Smooth muscle cell (in vitro differentiated cells): ENCODE results near the gene GSG1L. TPM values are rescaled to one million over a fixed set of nuclear protein-coding genes. Genes with fewer than 3 reads are reported as not detected.

ENCODE experiments used
- DNase-seq: peaks from one replicate; lab custom pipeline; 2025; ENCODE audit not compliant: unreplicated experiment; lab: John Stamatoyannopoulos, UW
- H2AFZ ChIP-seq: fragments of 200-600 bp; sonication (generic); 2 replicates; pipeline ENCODE4 v1.6.0; 2016; ENCODE audit warnings: antibody characterized with exemption, low read depth, mild to moderate bottlenecking
- H3F3A ChIP-seq: fragments of 200-600 bp; sonication (generic); 2 replicates; pipeline ENCODE4 v1.6.0; 2017; ENCODE audit warnings: antibody characterized with exemption, low read depth
- H3K27ac ChIP-seq: fragments of 200-600 bp; sonication (generic); 2 replicates; pipeline ENCODE4 v1.5.1; 2016; ENCODE audit warnings: low read depth, mild to moderate bottlenecking
- H3K27me3 ChIP-seq: fragments of 200-600 bp; sonication (generic); 2 replicates; pipeline ENCODE4 v1.6.1; 2016; ENCODE audit warnings: low read depth, mild to moderate bottlenecking
- H3K36me3 ChIP-seq: fragments of 200-600 bp; sonication (generic); 2 replicates; pipeline ENCODE4 v1.5.1; 2016; ENCODE audit warnings: low read depth
- H3K4me1 ChIP-seq: fragments of 200-600 bp; sonication (generic); 2 replicates; pipeline ENCODE4 v1.5.1; 2016; ENCODE audit warnings: low read depth
- H3K4me2 ChIP-seq: fragments of 200-600 bp; sonication (generic); 2 replicates; pipeline ENCODE4 v1.6.0; 2016; ENCODE audit warnings: mild to moderate bottlenecking
- H3K4me3 ChIP-seq: fragments of 200-600 bp; sonication (generic); 2 replicates; pipeline ENCODE4 v1.5.1; 2016; ENCODE audit warnings: mild to moderate bottlenecking
- H3K79me2 ChIP-seq: fragments of 200-600 bp; sonication (generic); 2 replicates; pipeline ENCODE4 v1.6.0; 2016; ENCODE audit warnings: low read depth, mild to moderate bottlenecking
- H3K9ac ChIP-seq: fragments of 200-600 bp; sonication (generic); 2 replicates; pipeline ENCODE4 v1.6.0; 2016; ENCODE audit warnings: low read depth
- H3K9me3 ChIP-seq: fragments of 200-600 bp; sonication (generic); replicated peaks from 2 replicates; pipeline ENCODE4 v1.5.1; 2016; ENCODE audit warnings: low read depth
- H4K20me1 ChIP-seq: fragments of 200-600 bp; sonication (generic); 2 replicates; pipeline ENCODE4 v1.6.0; 2016; ENCODE audit warnings: low read depth
- CTCF ChIP-seq: fragments of 200-600 bp; sonication (generic); IDR thresholded peaks from 2 replicates; pipeline ENCODE4 v1.5.1; 2017; ENCODE audit warnings: borderline replicate concordance, mild to moderate bottlenecking, antibody characterized with exemption; ENCODE audit not compliant: insufficient read depth, poor library complexity, severe bottlenecking
- WGBS: methylation state at CpG from one replicate; pipeline ENCODE4 v1.1.7; 2016; ENCODE audit warnings: low lambda C conversion rate; 5-methylcytosine and 5-hydroxymethylcytosine counted together
- polyA plus RNA-seq: library from polyadenylated mRNA; unstranded; fragments of >200 nt; fragmentation: Nextera tagmentation; extraction: Ambion mirVana; gene quantifications from 2 replicates; pipeline ENCODE4 v1.2.1, GENCODE V29; 2016
- total RNA-seq: library from RNA; depleted of rRNA; stranded (reverse); fragments of >200 nt; gene quantifications from 2 replicates; pipeline ENCODE4 v1.2.3, GENCODE V29; 2014

GSG1L gene
- total and polyA plus RNA-seq, 2 experiments from 2014 or later: 0.31 TPM; not detected in 1

GRCh38 chr16:28106467-28107215, 43.1 kb upstream of the GSG1L start:
- peaks cover 24% of the 10 kb centered on the region for H3K36me3 ChIP-seq
- WGBS: 91% methylated on average over 5 of the region's 5 CpGs

GRCh38 chr16:28105954-28106353, 42.4 kb upstream of the GSG1L start:
- H3K27me3 ChIP-seq: no peaks in the 10 kb centered on the region
- H3K9ac ChIP-seq: no peak overlapping the region
- no peak for TF ChIP-seq CTCF
- H3K4me2 ChIP-seq: no peak overlapping the region
- WGBS: 94% methylated on average over 7 of the region's 7 CpGs
- H3K4me1 ChIP-seq: no peaks in the 10 kb centered on the region
- H3F3A ChIP-seq: no peaks in the 10 kb centered on the region
- no peak for DNase-seq
- H4K20me1 ChIP-seq: peaks cover 19% of the 10 kb centered on the region
- no peaks in the 10 kb centered on the region for H3K79me2 ChIP-seq
- no peak overlapping the region for H2AFZ ChIP-seq
- no peaks in the 10 kb centered on the region for H3K9me3 ChIP-seq
- no peak overlapping the region for H3K27ac ChIP-seq
- H3K36me3 ChIP-seq: peaks cover 24% of the 10 kb centered on the region
- H3K4me3 ChIP-seq: no peak overlapping the region

More at GRCh38 chr16:28106467-28107215, 43.1 kb upstream of the GSG1L start:
- no peaks in the 10 kb centered on the region for H3K79me2 ChIP-seq
- H2AFZ ChIP-seq: no peak overlapping the region
- H3F3A ChIP-seq: no peaks in the 10 kb centered on the region
- TF ChIP-seq CTCF: no peak
- peaks cover 19% of the 10 kb centered on the region for H4K20me1 ChIP-seq
- H3K9me3 ChIP-seq: no peaks in the 10 kb centered on the region
- H3K9ac ChIP-seq: no peak overlapping the region
- no peak for DNase-seq
- H3K27ac ChIP-seq: no peak overlapping the region
- no peak overlapping the region for H3K4me3 ChIP-seq
- no peak overlapping the region for H3K4me2 ChIP-seq
- H3K4me1 ChIP-seq: no peaks in the 10 kb centered on the region
- no peaks in the 10 kb centered on the region for H3K27me3 ChIP-seq

GRCh38 chr16:28105297-28105696, 41.8 kb upstream of the GSG1L start:
- H2AFZ ChIP-seq: no peak overlapping the region
- no peaks in the 10 kb centered on the region for H3K79me2 ChIP-seq
- no peak overlapping the region for H3K9ac ChIP-seq
- no peaks in the 10 kb centered on the region for H3F3A ChIP-seq
- H3K4me2 ChIP-seq: no peak overlapping the region
- 97% methylated on average over 3 of the region's 3 CpGs for WGBS
- peaks cover 24% of the 10 kb centered on the region for H3K36me3 ChIP-seq
- peaks cover 19% of the 10 kb centered on the region for H4K20me1 ChIP-seq
- no peaks in the 10 kb centered on the region for H3K27me3 ChIP-seq
- no peaks in the 10 kb centered on the region for H3K9me3 ChIP-seq
- H3K27ac ChIP-seq: no peak overlapping the region
- no peak for TF ChIP-seq CTCF
- no peak for DNase-seq
- H3K4me3 ChIP-seq: no peak overlapping the region
- H3K4me1 ChIP-seq: no peaks in the 10 kb centered on the region

GRCh38 chr16:28104404-28104803, 40.9 kb upstream of the GSG1L start:
- no peak overlapping the region for H3K4me3 ChIP-seq
- H3K9me3 ChIP-seq: no peaks in the 10 kb centered on the region
- H3K9ac ChIP-seq: no peak overlapping the region
- H3K79me2 ChIP-seq: no peaks in the 10 kb centered on the region
- no peak for DNase-seq
- H2AFZ ChIP-seq: no peak overlapping the region
- no peaks in the 10 kb centered on the region for H3F3A ChIP-seq
- H4K20me1 ChIP-seq: peaks cover 17% of the 10 kb centered on the region
- no peaks in the 10 kb centered on the region for H3K4me1 ChIP-seq
- no peak overlapping the region for H3K4me2 ChIP-seq
- H3K27me3 ChIP-seq: no peaks in the 10 kb centered on the region
- H3K36me3 ChIP-seq: peaks cover 21% of the 10 kb centered on the region
- 98% methylated on average over 16 of the region's 16 CpGs for WGBS
- TF ChIP-seq CTCF: no peak
- no peak overlapping the region for H3K27ac ChIP-seq
